Measurements from ENCODE around the gene MFAP4. TPM values are rescaled to one million over a fixed set of nuclear protein-coding genes. Genes with fewer than 3 reads are reported as not detected.
A peak's percentile ranks its signal among the peaks of the same experiment; 100 is the strongest.

MFAP4 gene
- total and polyA plus RNA-seq, 12 donors = 7.2 to 84.5 (median 31.9) TPM

DNA sequence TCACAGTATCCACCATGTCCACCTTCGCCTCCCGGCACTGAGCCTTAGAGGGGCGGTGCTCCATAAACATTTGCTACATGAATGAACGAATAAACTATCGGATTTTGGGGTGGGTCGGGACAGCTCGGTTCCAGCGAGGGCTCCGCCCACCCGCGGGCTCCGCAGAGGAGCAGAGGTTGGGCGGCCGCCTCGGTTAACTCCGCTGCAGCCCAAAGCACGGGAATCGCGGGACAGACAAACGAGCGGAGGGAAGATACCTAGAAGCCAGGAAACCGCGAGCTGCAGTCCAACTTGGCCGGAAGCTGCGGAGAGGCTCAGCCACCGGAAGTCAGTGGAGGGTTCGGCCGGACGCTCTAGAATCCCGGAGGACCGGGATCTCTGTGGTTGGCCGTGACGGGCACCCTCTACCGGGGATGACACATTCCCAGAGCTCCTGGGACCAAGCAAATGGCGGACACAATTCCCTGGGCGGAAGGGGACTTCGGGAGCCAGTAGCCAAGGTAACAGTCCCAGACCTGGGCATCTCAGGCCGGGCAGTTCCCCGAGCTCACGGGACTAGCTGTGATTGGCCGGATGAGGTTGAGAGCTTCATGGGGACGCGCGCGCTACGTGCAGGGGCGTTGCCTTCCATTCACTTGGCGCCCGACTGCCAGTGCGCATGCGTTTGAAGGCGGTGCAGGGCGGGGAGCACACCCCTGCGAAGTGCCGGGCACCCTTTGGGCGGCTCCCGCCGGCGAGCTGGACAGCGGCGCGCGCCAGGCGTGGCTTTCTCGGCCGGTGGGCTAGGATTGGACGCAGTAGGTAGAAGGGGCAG is 9.2 kb downstream of the MFAP4 start:
- Histone ChIP-seq H3K27ac (peak overlapping the region; percentile 91 to 99 (median 98)), H3K36me3 (replicated peaks in 1 of 2) (peaks cover 0 to 35% of the 10 kb centered on the region in 2 donors), H3K4me3 (peak overlapping the region; percentile 29 to 98 (median 70)), H3K9me3 (replicated peaks in 1 of 3) (no peaks in the 10 kb centered on the region), H3K4me1 (replicated peaks in 1 of 2) (peaks cover 9 to 18% of the 10 kb centered on the region in 2 donors), H3K27me3 (no peaks in the 10 kb centered on the region)
- DNase-seq = peak; percentile 98 to 99 (median 99)
- WGBS, 4 donors = 0 to 1% (median 0%) methylated on average over 15 to 67 of the region's 67 CpGs
- intact Hi-C loops (cut with DNase I) = no loop called here
- TF ChIP-seq, protein P1, sequence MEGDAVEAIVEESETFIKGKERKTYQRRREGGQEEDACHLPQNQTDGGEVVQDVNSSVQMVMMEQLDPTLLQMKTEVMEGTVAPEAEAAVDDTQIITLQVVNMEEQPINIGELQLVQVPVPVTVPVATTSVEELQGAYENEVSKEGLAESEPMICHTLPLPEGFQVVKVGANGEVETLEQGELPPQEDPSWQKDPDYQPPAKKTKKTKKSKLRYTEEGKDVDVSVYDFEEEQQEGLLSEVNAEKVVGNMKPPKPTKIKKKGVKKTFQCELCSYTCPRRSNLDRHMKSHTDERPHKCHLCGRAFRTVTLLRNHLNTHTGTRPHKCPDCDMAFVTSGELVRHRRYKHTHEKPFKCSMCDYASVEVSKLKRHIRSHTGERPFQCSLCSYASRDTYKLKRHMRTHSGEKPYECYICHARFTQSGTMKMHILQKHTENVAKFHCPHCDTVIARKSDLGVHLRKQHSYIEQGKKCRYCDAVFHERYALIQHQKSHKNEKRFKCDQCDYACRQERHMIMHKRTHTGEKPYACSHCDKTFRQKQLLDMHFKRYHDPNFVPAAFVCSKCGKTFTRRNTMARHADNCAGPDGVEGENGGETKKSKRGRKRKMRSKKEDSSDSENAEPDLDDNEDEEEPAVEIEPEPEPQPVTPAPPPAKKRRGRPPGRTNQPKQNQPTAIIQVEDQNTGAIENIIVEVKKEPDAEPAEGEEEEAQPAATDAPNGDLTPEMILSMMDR (IDR thresholded peaks at IDR 0.05) = no peak
- TF ChIP-seq POLR2A (IDR thresholded peaks at IDR 0.05) = peak; percentile 46 to 87

DNA sequence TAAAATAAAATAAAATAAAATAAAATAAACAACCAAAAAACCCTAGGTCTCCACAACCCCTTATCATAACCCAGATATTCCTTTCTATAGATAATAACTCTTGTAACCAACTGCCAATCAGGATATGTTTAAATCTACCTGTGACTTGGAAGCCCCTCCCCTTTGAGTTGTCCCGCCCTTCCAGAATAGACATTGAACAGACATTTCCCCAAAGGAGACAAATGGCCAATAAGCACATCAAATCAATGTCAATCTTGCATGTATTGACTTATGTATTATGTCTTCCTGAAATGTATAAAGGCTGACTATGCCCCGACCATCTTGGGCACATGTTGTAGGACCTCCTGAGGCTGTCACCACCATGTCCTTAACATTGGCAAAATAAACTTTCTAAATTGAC is 10.2 kb downstream of the MFAP4 start:
- intact Hi-C loops (cut with DNase I) = no loop called here
- Histone ChIP-seq H3K27ac (peak overlapping the region; percentile 91 to 99 (median 98)), H3K9me3 (replicated peaks in 1 of 3) (no peaks in the 10 kb centered on the region), H3K4me3 (peak overlapping the region in 2 of 4 donors; percentile 59 to 82), H3K4me1 (replicated peaks in 1 of 2) (peaks cover 9 to 18% of the 10 kb centered on the region in 2 donors), H3K27me3 (no peaks in the 10 kb centered on the region), H3K36me3 (replicated peaks in 1 of 2) (peaks cover 0 to 25% of the 10 kb centered on the region in 2 donors)
- DNase-seq = peak in 4 of 7 donors; percentile 5 to 48 (median 16)
- WGBS, 4 donors = 37 to 49% (median 46%) methylated on average over 2 of the region's 2 CpGs
- TF ChIP-seq POLR2A (IDR thresholded peaks at IDR 0.05) = no peak
- TF ChIP-seq, protein P1 (IDR thresholded peaks at IDR 0.05) = no peak

DNA sequence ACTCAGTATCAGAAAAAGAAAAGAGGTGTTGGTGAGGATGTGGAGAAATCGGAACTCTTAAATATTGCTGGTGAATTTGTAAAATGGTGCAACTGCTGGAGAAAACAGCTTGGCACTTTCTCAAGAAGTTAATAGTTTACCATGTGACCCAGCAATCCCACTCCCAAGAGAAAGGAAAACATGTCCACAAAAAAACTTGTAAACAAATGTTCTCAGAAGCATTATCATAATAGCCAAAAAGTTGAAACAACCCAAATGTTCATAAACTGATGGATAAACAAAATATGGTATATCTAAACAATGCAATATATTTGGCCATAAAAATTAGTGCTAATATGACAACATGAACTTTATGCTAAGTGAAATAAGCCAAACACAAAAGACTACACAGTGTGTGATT is 11.3 kb downstream of the MFAP4 start:
- TF ChIP-seq POLR2A (IDR thresholded peaks at IDR 0.05) = no peak
- TF ChIP-seq, protein P1 (IDR thresholded peaks at IDR 0.05) = no peak
- H3K36me3 ChIP-seq (replicated peaks in 1 of 2) = peaks cover 0 to 14% of the 10 kb centered on the region in 2 donors
- WGBS, 4 donors = 94 to 97% (median 95%) methylated on average over 1 of the region's 1 CpG
- H3K27ac ChIP-seq = no peak overlapping the region
- H3K4me3 ChIP-seq = no peak overlapping the region
- no peaks in the 10 kb centered on the region for H3K27me3 ChIP-seq
- intact Hi-C loops (cut with DNase I) = no loop called here
- H3K4me1 ChIP-seq (replicated peaks in 1 of 2) = peaks cover 9 to 24% of the 10 kb centered on the region in 2 donors
- no peaks in the 10 kb centered on the region for H3K9me3 ChIP-seq (replicated peaks in 1 of 3)
- DNase-seq = no peak

DNA sequence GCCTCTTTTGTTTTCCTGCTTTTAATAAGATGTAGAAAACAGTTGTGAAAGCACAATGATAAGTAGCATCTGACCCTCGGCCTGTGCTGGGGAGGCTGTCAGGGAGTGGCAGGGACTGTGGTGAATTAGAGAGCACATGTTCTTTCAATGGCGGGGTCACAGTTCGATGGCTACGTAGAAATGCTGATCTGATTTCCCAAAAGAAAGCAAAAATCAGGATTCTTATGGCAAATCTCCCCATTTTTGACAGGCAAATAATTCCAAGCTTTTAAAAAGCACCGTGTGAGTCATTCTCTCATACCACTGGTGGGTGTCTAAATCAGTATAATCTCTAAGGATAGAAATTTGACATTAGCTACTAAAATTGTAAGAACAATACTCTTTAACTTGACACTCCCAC is 12.9 kb downstream of the MFAP4 start:
- Histone ChIP-seq H3K36me3 (replicated peaks in 1 of 2) (no peaks in the 10 kb centered on the region), H3K27me3 (no peaks in the 10 kb centered on the region), H3K4me3 (no peak overlapping the region), H3K27ac (peak overlapping the region in 1 of 5 donors; percentile 47), H3K9me3 (replicated peaks in 1 of 3) (no peaks in the 10 kb centered on the region), H3K4me1 (replicated peaks in 1 of 2) (peaks cover 4 to 19% of the 10 kb centered on the region in 2 donors)
- peak in 2 of 7 donors; percentile 38 to 54 for DNase-seq
- intact Hi-C loops (cut with DNase I) = no loop called here
- TF ChIP-seq POLR2A (IDR thresholded peaks at IDR 0.05) = no peak
- TF ChIP-seq, protein P1 (IDR thresholded peaks at IDR 0.05) = no peak
- WGBS, 4 donors = 75 to 87% (median 82%) methylated on average over 5 of the region's 5 CpGs
